ENCODE measurements around the gene DLX5. TPM values are rescaled to one million over a fixed set of nuclear protein-coding genes. Genes with fewer than 3 reads are reported as not detected.

The DLX5 gene
- total and polyA plus RNA-seq, 2 of the 4 experiments (the other 2 are of a cell fraction), result not detected

DNA sequence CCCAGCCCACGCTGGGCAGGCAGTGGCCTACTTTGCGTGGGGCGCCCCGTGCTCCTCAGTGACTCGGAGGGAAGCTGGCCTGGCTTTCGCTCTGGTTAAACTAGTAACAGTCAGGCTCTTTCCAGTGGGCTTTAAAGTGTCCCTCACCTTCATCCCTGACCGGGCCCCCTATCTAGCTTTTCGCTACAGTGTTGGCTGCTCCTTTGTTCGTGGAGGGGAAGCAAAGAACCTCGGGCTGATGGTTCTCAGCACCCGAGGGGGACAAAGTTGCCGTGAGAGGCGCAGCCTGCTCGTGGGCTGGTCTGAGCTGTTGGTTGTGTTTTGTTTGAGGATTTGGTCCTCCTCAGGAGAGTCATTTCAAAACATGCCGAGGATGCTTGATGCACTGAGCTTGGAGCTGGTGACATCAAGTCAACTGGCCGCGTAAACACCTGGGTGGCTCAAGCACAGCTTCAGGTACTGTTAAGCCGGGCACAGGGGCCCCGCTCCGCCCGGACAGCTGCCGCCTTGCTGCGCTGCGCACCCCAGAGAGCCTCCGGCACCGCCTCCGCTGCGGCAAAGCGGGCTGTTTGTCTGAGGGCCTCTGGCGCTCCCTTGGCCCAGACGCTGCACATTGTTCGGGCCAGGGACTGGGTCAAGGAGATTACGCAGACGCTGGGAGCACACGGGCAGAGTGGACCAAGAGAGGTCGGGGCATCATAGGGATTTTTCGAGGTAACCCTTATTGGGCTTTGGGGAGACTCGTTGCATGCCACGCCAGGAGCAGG is 17.6 kb downstream of the DLX5 start:
- BruUV-seq (replicated peaks), result no TSS peak
- Histone ChIP-seq H3K56ac (ENCODE audit: extremely low read depth, insufficient read depth, low read length) (no peak overlapping the region), H3K9me3 (ENCODE audit: control insufficient read depth, insufficient read depth, low read length) (peaks cover 3% of the 10 kb centered on the region; the same call in 1 of the 2 replicates), H2AK9ac (replicated peaks; ENCODE audit: low read depth, low read length, poor library complexity) (no peak overlapping the region), H2AFZ (replicated peaks; ENCODE audit: low read length, poor library complexity) (peak overlapping the region; percentile 19), H4K91ac (ENCODE audit: insufficient read depth, low read depth, low read length) (no peak overlapping the region), H2BK120ac (ENCODE audit: low read depth, low read length) (no peak overlapping the region), H2BK20ac (ENCODE audit: low read depth, low read length) (no peak overlapping the region), H3K9me1 (ENCODE audit: insufficient read depth, low read length) (no peaks in the 10 kb centered on the region), H3K23ac (ENCODE audit: low read depth, low read length) (no peak overlapping the region), H3K27me3 (ENCODE audit: control insufficient read depth, insufficient read depth, low read length) (peaks cover 72% of the 10 kb centered on the region), H2BK5ac (ENCODE audit: low read depth, low read length, poor library complexity, severe bottlenecking) (no peak overlapping the region), H3K9ac (ENCODE audit: low read depth, low read length) (no peak overlapping the region), H3K4me1 (ENCODE audit: control insufficient read depth, insufficient read depth, low read length) (no peaks in the 10 kb centered on the region), H2BK15ac (ENCODE audit: low read depth, low read length) (no peak overlapping the region), H3K27ac (ENCODE audit: insufficient read depth, low read length) (no peak overlapping the region), H4K20me1 (ENCODE audit: insufficient read depth, low read length) (no peaks in the 10 kb centered on the region), H3K36me3 (ENCODE audit: control insufficient read depth, insufficient read depth, low read length) (no peaks in the 10 kb centered on the region), H3K18ac (ENCODE audit: low read depth, low read length) (no peak overlapping the region), H4K5ac (ENCODE audit: low read depth, low read length) (no peak overlapping the region), H3K79me1 (ENCODE audit: low read depth in 1 of 2, low read length in 2 of 2) (no peaks in the 10 kb centered on the region), H3K4me2 (ENCODE audit: low read depth, low read length) (no peak overlapping the region; the same call in 1 of the 2 replicates), H3K4me3 (ENCODE audit: insufficient read depth, low read depth, low read length) (no peak overlapping the region), H2AK5ac (ENCODE audit: low read depth, low read length) (no peak overlapping the region), H3K4ac (ENCODE audit: low read depth, low read length) (no peak overlapping the region), H4K8ac (ENCODE audit: low read depth in 2 of 2, low read length in 2 of 2) (no peak overlapping the region), H3K14ac (replicated peaks; ENCODE audit: low read depth, low read length) (no peak overlapping the region)
- ChIA-PET POLR2A (ENCODE audit: unreplicated experiment) (no interaction called here), CTCF (no interaction called here)
- TF ChIP-seq BHLHE40 (IDR thresholded peaks at IDR 0.05; ENCODE audit: low read depth, low read length) (no peak), RAD21 (IDR thresholded peaks at IDR 0.05; ENCODE audit: low read length) (no peak), CHD1 (IDR thresholded peaks at IDR 0.05; ENCODE audit: low read depth, low read length) (no peak), SMC3 (IDR thresholded peaks at IDR 0.05; ENCODE audit: low read depth, low read length) (no peak), MAZ (IDR thresholded peaks at IDR 0.05; ENCODE audit: borderline replicate concordance, low read depth, low read length) (no peak), MAFK (IDR thresholded peaks at IDR 0.05; ENCODE audit: low read depth, low read length) (no peak), RCOR1 (IDR thresholded peaks at IDR 0.05; ENCODE audit: insufficient replicate concordance, low read length) (no peak), NFE2L2 (IDR thresholded peaks at IDR 0.05; ENCODE audit: low read depth, low read length) (no peak), MXI1 (IDR thresholded peaks at IDR 0.05; ENCODE audit: borderline replicate concordance, low read depth, low read length) (no peak), POLR2A (IDR thresholded peaks at IDR 0.05; ENCODE audit: low read depth, low read length) (no peak), FOS (IDR thresholded peaks at IDR 0.05; ENCODE audit: low read depth, low read length) (no peak), CEBPB (IDR thresholded peaks at IDR 0.05; ENCODE audit: low read depth, low read length) (no peak)
- TF ChIP-seq, protein P1, sequence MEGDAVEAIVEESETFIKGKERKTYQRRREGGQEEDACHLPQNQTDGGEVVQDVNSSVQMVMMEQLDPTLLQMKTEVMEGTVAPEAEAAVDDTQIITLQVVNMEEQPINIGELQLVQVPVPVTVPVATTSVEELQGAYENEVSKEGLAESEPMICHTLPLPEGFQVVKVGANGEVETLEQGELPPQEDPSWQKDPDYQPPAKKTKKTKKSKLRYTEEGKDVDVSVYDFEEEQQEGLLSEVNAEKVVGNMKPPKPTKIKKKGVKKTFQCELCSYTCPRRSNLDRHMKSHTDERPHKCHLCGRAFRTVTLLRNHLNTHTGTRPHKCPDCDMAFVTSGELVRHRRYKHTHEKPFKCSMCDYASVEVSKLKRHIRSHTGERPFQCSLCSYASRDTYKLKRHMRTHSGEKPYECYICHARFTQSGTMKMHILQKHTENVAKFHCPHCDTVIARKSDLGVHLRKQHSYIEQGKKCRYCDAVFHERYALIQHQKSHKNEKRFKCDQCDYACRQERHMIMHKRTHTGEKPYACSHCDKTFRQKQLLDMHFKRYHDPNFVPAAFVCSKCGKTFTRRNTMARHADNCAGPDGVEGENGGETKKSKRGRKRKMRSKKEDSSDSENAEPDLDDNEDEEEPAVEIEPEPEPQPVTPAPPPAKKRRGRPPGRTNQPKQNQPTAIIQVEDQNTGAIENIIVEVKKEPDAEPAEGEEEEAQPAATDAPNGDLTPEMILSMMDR (conservative IDR thresholded peaks at IDR 0.05; ENCODE audit: low read depth, low read length), result no peak
- TF ChIP-seq, protein P2, sequence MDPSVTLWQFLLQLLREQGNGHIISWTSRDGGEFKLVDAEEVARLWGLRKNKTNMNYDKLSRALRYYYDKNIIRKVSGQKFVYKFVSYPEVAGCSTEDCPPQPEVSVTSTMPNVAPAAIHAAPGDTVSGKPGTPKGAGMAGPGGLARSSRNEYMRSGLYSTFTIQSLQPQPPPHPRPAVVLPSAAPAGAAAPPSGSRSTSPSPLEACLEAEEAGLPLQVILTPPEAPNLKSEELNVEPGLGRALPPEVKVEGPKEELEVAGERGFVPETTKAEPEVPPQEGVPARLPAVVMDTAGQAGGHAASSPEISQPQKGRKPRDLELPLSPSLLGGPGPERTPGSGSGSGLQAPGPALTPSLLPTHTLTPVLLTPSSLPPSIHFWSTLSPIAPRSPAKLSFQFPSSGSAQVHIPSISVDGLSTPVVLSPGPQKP (IDR thresholded peaks at IDR 0.05; ENCODE audit: borderline replicate concordance, low read depth, low read length), result no peak
- TF ChIP-seq, protein P3, sequence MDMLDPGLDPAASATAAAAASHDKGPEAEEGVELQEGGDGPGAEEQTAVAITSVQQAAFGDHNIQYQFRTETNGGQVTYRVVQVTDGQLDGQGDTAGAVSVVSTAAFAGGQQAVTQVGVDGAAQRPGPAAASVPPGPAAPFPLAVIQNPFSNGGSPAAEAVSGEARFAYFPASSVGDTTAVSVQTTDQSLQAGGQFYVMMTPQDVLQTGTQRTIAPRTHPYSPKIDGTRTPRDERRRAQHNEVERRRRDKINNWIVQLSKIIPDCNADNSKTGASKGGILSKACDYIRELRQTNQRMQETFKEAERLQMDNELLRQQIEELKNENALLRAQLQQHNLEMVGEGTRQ (IDR thresholded peaks at IDR 0.05; ENCODE audit: low read depth, low read length), result no peak
- dilution Hi-C loops (cut with HindIII; ENCODE audit: low sequenced_read_pairs, unreplicated experiment) (no loop called here), in situ Hi-C loops (cut with MboI; ENCODE audit: low sequenced_read_pairs) (no loop called here), intact Hi-C loops (cut with micrococcal nuclease) (no loop called here)
- no peak for ATAC-seq (ENCODE audit: low read depth)
- no peak for DNase-seq
- WGBS, 2 experiments (ENCODE audit: extremely low coverage in 2 of 2, insufficient read length in 1 of 2), result 3% methylated on average over 28 of the region's 39 CpGs; no CpG with 5 or more reads in 1 of the 2 experiments

All from IMR-90 (cell line).